Measurements from ENCODE around the gene PYCARD. TPM values are rescaled to one million over a fixed set of nuclear protein-coding genes. Genes with fewer than 3 reads are reported as not detected.

The PYCARD gene
- total RNA-seq, 5 donors from 2014 or later (not counting 1 experiment from before 2014, with no cell fraction given): 16.1 to 40.3 (median 33.4) TPM

DNA sequence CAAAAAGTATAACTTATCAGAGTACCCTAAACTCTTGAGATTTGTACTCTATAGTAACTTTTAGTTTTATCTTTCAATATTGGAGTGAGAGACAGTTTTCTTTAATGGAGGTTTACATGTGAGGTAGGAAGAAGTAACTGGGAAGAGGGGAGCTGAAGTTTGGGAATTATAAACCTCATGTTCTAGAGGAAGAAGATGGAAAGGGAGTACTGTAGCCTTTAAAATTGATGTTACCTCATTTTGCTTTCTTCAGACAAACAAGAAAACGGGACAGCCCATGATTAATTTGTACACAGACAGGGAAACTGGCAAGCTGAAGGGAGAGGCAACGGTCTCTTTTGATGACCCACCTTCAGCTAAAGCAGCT is 13.2 kb downstream of the PYCARD start:
- ATAC-seq (replicated peaks in 1 of 4) (no peak), DNase-seq (no peak)
- ChIA-PET POLR2A (interaction anchor here (1.0 to 1.6 kb wide), 3 partner anchors 9 to 13 kb away, joined by 3 to 10 read pairs (median 6); partner anchors contain the start of genes FUS (in 1 of the 2) and PYCARD (in 1 of the 2)), CTCF (no interaction called here)
- 100% methylated on average over 1 of the region's 2 CpGs for WGBS (ENCODE audit: insufficient coverage)
- Mint-ChIP-seq H3K36me3 (peaks cover 89% of the 10 kb centered on the region), H3K4me1 (peaks cover 80 to 93% (median 81%) of the 10 kb centered on the region in 3 donors), H3K4me3 (peak overlapping the region in 1 of 3 donors; percentile 19), H3K27ac (peak overlapping the region; percentile 72 to 77), H3K9me3 (no peaks in the 10 kb centered on the region), H3K27me3 (no peaks in the 10 kb centered on the region)
- H3K27me3 ChIP-seq (replicated peaks in 1 of 2; ENCODE audit: control insufficient read depth in 2 of 2, extremely low read depth in 1 of 2, insufficient read depth in 2 of 2, low read length in 1 of 2): no peaks in the 10 kb centered on the region
- peaks cover 30 to 58% of the 10 kb centered on the region in 2 experiments for H3K4me1 ChIP-seq (ENCODE audit: control insufficient read depth in 1 of 2, extremely low read depth in 1 of 2, insufficient read depth in 2 of 2, low read length in 2 of 2)
- peaks cover 17 to 99% of the 10 kb centered on the region in 2 donors for H3K36me3 ChIP-seq (ENCODE audit: control insufficient read depth in 2 of 2, extremely low read depth in 1 of 2, insufficient read depth in 1 of 2, low read length in 1 of 2)
- no peak overlapping the region for H3K4me3 ChIP-seq (ENCODE audit: control insufficient read depth in 1 of 2, extremely low read depth in 1 of 2, low read length in 1 of 2)
- H3K9me3 ChIP-seq: no peaks in the 10 kb centered on the region
- peak overlapping the region; percentile 38 for H3K27ac ChIP-seq (ENCODE audit: low read length)

DNA sequence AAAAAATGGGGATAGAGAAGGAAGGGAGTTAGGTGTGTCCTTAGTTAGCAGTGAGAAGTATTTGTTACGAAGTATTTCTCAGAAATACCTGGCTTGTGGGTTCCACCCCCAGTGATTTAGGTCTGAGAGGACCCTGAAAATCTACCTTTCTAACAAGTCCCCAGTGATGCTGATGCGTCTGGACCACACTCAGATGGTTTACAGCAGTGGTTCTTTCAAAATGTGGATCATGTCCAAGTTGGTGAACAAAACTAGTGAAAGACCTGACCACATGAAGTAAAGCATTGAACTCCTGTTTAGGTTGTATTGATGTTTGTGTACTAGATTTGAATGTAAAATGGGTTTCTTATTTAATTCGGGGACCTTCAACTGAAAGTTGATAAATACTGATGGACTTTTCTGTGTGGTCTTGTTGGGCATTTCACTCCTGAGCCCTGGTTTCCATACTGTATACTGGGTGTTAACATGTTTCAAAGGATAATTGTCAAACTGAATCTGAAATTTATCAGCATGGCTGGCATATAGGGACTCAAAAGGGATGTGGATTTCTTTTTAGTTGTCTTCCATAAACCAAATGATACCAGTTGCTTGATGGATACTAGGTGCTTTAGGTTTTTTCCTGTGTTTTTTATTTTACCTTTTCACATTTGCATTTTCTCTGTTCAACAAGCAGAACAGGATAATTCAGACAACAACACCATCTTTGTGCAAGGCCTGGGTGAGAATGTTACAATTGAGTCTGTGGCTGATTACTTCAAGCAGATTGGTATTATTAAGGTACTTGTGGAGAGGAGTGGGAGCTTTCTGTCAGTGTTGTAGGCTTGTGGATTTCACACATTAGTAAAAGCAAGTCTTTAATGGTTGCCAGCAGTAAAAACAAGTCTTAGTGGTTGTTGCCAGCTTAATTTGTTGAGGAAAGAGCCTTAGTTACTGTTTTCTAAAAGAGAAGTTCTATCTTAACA is 13.8 kb downstream of the PYCARD start:
- DNase-seq: no peak

DNA sequence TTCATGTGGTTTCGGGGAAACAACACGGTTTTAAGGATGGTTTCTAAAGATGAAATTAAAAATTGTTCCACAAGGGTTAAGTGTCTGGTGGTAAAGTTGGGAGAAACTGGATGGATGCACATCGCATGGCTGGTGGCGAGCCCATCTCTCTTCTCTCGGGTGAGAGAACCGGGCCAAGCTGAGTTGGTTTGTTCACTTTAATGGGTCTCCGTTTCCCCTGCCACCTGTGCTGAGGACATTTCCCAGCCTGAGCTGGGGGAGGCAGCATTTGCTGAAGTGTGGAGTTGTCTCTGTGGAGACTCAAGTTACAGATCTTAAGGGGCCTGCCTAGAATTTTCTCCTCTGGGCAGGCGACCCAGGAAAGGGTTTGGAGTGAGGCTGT is 14.8 kb downstream of the PYCARD start:
- no peaks in the 10 kb centered on the region for H3K27me3 ChIP-seq (replicated peaks in 1 of 2; ENCODE audit: control insufficient read depth in 2 of 2, extremely low read depth in 1 of 2, insufficient read depth in 2 of 2, low read length in 1 of 2)
- peaks cover 10 to 98% of the 10 kb centered on the region in 2 donors for H3K36me3 ChIP-seq (ENCODE audit: control insufficient read depth in 2 of 2, extremely low read depth in 1 of 2, insufficient read depth in 1 of 2, low read length in 1 of 2)
- no peak overlapping the region for H3K4me3 ChIP-seq (ENCODE audit: control insufficient read depth in 1 of 2, extremely low read depth in 1 of 2, low read length in 1 of 2)
- Mint-ChIP-seq H3K9me3 (no peaks in the 10 kb centered on the region), H3K4me3 (peak overlapping the region in 1 of 3 donors; percentile 10), H3K27me3 (no peaks in the 10 kb centered on the region), H3K36me3 (peaks cover 92% of the 10 kb centered on the region), H3K4me1 (peaks cover 87 to 94% (median 89%) of the 10 kb centered on the region in 3 donors), H3K27ac (peak overlapping the region; percentile 34 to 39)
- ChIA-PET POLR2A (no interaction called here), CTCF (interaction anchor here in 1 of 2 donors (1.2 kb wide), 1 partner anchor 10 kb away, joined by 4 read pairs; no protein-coding TSS in a partner anchor)
- no peaks in the 10 kb centered on the region for H3K9me3 ChIP-seq
- H3K27ac ChIP-seq (ENCODE audit: low read length): no peak overlapping the region
- H3K4me1 ChIP-seq (ENCODE audit: control insufficient read depth in 1 of 2, extremely low read depth in 1 of 2, insufficient read depth in 2 of 2, low read length in 2 of 2): peaks cover 43 to 63% of the 10 kb centered on the region in 2 experiments
- no peak for ATAC-seq (replicated peaks in 1 of 4)
- DNase-seq: no peak
- 100% methylated on average over 4 of the region's 8 CpGs for WGBS (ENCODE audit: insufficient coverage)

More for the DNA sequence above, 13.8 kb downstream of the PYCARD start:
- peaks cover 13 to 99% of the 10 kb centered on the region in 2 donors for H3K36me3 ChIP-seq (ENCODE audit: control insufficient read depth in 2 of 2, extremely low read depth in 1 of 2, insufficient read depth in 1 of 2, low read length in 1 of 2)
- no peak overlapping the region for H3K4me3 ChIP-seq (ENCODE audit: control insufficient read depth in 1 of 2, extremely low read depth in 1 of 2, low read length in 1 of 2)
- Mint-ChIP-seq H3K9me3 (no peaks in the 10 kb centered on the region), H3K4me1 (peaks cover 82 to 94% (median 83%) of the 10 kb centered on the region in 3 donors), H3K4me3 (peak overlapping the region in 2 of 3 donors; percentile 19 to 29), H3K36me3 (peaks cover 91% of the 10 kb centered on the region), H3K27ac (peak overlapping the region; percentile 72 to 77), H3K27me3 (no peaks in the 10 kb centered on the region)
- no peak for ATAC-seq (replicated peaks in 1 of 4)
- ChIA-PET CTCF (no interaction called here), POLR2A (interaction anchor here (1.0 to 1.6 kb wide), 3 partner anchors 9 to 13 kb away, joined by 3 to 10 read pairs (median 6); partner anchors contain the start of genes FUS (in 1 of the 2) and PYCARD (in 1 of the 2))
- peak overlapping the region; percentile 38 for H3K27ac ChIP-seq (ENCODE audit: low read length)
- 86% methylated on average over 1 of the region's 3 CpGs for WGBS (ENCODE audit: insufficient coverage)
- H3K27me3 ChIP-seq (replicated peaks in 1 of 2; ENCODE audit: control insufficient read depth in 2 of 2, extremely low read depth in 1 of 2, insufficient read depth in 2 of 2, low read length in 1 of 2): no peaks in the 10 kb centered on the region
- no peaks in the 10 kb centered on the region for H3K9me3 ChIP-seq
- H3K4me1 ChIP-seq (ENCODE audit: control insufficient read depth in 1 of 2, extremely low read depth in 1 of 2, insufficient read depth in 2 of 2, low read length in 2 of 2): peaks cover 34 to 62% of the 10 kb centered on the region in 2 experiments

DNA sequence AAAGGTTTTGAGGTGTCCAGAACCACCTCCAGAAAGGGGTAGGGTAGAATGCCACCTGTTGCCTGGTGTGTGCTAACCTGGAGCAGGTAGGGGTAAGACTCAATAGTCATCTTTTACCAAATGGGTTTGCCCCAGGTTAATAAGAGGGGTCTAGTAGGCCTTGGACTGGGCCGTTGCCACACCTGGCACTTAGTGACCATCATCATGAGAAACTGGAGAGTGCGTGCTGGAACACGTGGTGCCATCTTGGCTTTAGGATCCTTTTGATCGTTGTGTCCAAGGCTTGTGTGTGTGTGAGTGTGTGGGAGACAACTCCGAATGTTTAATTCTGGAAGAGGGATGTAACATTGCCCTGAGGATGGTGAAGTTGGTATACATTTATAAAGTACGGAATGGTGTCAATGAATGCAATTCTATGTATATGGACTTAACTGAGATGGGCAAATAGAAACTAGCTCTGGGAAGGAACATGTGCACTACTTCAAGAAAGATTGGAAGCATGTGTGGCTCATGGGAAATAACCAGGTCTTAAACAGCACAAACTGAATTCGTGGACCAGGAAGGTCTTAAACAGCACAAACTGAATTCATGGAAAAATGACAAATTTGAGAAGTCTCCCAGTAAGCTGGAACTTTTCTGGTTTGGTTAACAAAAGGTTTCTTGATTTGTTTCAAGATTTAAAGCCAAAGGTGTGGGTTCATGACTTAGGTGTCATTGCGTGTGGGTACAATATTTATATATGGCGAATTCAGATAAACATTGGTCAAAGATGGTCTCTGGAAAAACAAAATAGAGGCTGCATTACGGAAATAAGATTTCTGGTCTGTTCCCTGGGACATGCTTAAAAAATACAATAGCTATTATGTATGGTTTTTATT is 15.4 kb downstream of the PYCARD start:
- 93% methylated on average over 10 of the region's 10 CpGs for WGBS (ENCODE audit: insufficient coverage)
- H3K27ac ChIP-seq (ENCODE audit: low read length): peak overlapping the region; percentile 14
- Mint-ChIP-seq H3K4me1 (peaks cover 92 to 100% (median 95%) of the 10 kb centered on the region in 3 donors), H3K9me3 (no peaks in the 10 kb centered on the region), H3K27me3 (no peaks in the 10 kb centered on the region), H3K4me3 (peak overlapping the region in 2 of 3 donors; percentile 7 to 97), H3K27ac (peak overlapping the region; percentile 46 to 82), H3K36me3 (peaks cover 94% of the 10 kb centered on the region)
- H3K4me1 ChIP-seq (ENCODE audit: control insufficient read depth in 1 of 2, extremely low read depth in 1 of 2, insufficient read depth in 2 of 2, low read length in 2 of 2): peaks cover 48 to 68% of the 10 kb centered on the region in 2 experiments
- no peaks in the 10 kb centered on the region for H3K27me3 ChIP-seq (replicated peaks in 1 of 2; ENCODE audit: control insufficient read depth in 2 of 2, extremely low read depth in 1 of 2, insufficient read depth in 2 of 2, low read length in 1 of 2)
- ATAC-seq (replicated peaks in 1 of 4) (no peak), DNase-seq (no peak)
- H3K36me3 ChIP-seq (ENCODE audit: control insufficient read depth in 2 of 2, extremely low read depth in 1 of 2, insufficient read depth in 1 of 2, low read length in 1 of 2): peaks cover 12 to 98% of the 10 kb centered on the region in 2 donors
- H3K4me3 ChIP-seq (ENCODE audit: control insufficient read depth in 1 of 2, extremely low read depth in 1 of 2, low read length in 1 of 2): no peak overlapping the region
- ChIA-PET CTCF (interaction anchor here in 1 of 2 donors (1.2 kb wide), 1 partner anchor 10 kb away, joined by 4 read pairs; no protein-coding TSS in a partner anchor), POLR2A (no interaction called here)
- H3K9me3 ChIP-seq: no peaks in the 10 kb centered on the region

DNA sequence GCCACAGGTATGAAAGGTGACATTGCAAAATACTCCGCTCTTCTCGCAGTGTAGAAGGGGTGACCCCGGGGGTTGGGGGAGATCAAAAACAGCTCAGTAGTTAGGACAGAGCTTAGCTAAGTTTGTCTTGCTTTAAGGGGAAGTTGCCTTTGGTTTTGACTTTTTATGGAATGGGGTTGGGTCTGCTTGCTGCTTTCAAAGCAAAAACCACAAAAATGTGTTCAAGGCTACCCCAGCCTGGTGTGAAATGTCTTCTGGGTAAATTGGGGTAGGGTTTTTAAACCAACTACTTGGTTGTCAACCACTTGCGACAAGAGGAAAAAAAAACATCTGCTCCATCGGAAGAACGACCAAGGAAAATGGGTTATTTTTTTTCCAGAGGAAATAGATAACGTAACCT is 16.4 kb downstream of the PYCARD start:
- H3K27ac Mint-ChIP-seq: peak overlapping the region; percentile 69 to 82
- peaks cover 56 to 78% of the 10 kb centered on the region in 2 experiments for H3K4me1 ChIP-seq (ENCODE audit: control insufficient read depth in 1 of 2, extremely low read depth in 1 of 2, insufficient read depth in 2 of 2, low read length in 2 of 2)
- H3K4me3 Mint-ChIP-seq: peak overlapping the region; percentile 1 to 97 (median 32)
- no peaks in the 10 kb centered on the region for H3K9me3 ChIP-seq
- H3K9me3 Mint-ChIP-seq: no peaks in the 10 kb centered on the region
- DNase-seq (no peak), ATAC-seq (replicated peaks in 1 of 4) (peak in 1 of 4 experiments; percentile 18)
- H3K4me3 ChIP-seq (ENCODE audit: control insufficient read depth in 1 of 2, extremely low read depth in 1 of 2, low read length in 1 of 2): peak overlapping the region in 1 of 2 donors; percentile 7
- peaks cover 12 to 92% of the 10 kb centered on the region in 2 donors for H3K36me3 ChIP-seq (ENCODE audit: control insufficient read depth in 2 of 2, extremely low read depth in 1 of 2, insufficient read depth in 1 of 2, low read length in 1 of 2)
- peaks cover 93 to 100% (median 95%) of the 10 kb centered on the region in 3 donors for H3K4me1 Mint-ChIP-seq
- ChIA-PET POLR2A (interaction anchor here in 1 of 2 donors (1.0 to 1.2 kb wide), 2 partner anchors 12 to 20 kb away, joined by 4 to 6 read pairs; no protein-coding TSS in a partner anchor), CTCF (no interaction called here)
- H3K36me3 Mint-ChIP-seq: peaks cover 92% of the 10 kb centered on the region
- peak overlapping the region; percentile 14 for H3K27ac ChIP-seq (ENCODE audit: low read length)
- no peaks in the 10 kb centered on the region for H3K27me3 ChIP-seq (replicated peaks in 1 of 2; ENCODE audit: control insufficient read depth in 2 of 2, extremely low read depth in 1 of 2, insufficient read depth in 2 of 2, low read length in 1 of 2)
- H3K27me3 Mint-ChIP-seq: no peaks in the 10 kb centered on the region
- WGBS (ENCODE audit: insufficient coverage): 25% methylated on average over 2 of the region's 7 CpGs

All from T-cell (primary cell).